ENCODE measurements around the gene KIAA1958. TPM values are rescaled to one million over a fixed set of nuclear protein-coding genes. Genes with fewer than 3 reads are reported as not detected.
"Not testable (repeated sequence)": the region's sequence is repeated elsewhere in the genome, so short reads cannot be mapped to it uniquely, and the experiment has no call there.

KIAA1958 gene
- total RNA-seq, 1 donor from 2014 or later: 1.6 TPM

DNA sequence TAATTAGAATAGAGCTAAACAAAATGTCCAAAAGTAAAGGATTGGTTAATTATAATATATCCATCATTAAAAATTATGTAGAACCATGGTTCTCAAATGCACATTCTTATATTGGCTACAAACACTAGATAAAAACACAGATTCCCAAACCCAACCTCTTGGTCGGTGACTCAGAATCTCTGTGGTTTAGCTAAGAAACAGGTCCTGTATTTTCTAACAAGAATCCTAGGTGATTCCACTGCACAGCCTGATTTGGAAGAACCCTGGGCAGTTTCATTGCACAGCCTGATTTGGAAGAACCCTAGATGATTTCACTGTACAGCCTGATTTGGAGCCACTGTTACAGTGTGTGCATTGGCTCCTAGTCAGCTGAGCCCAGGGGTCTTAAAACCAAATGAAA, 67.9 kb downstream of the KIAA1958 start:
- DNase-seq (ENCODE audit: low read depth in 2 of 2): no peak

- DNase-seq (ENCODE audit: low read depth in 2 of 2): no peak
Measured at GRCh38 chr9:112555101-112555643, 68.5 kb downstream of the KIAA1958 start.

GRCh38 chr9:112555844-112556482, 69.3 kb downstream of the KIAA1958 start:
- no peak for DNase-seq (ENCODE audit: low read depth in 2 of 2)

- DNase-seq (ENCODE audit: low read depth in 2 of 2): no peak
Measured at GRCh38 chr9:112556497-112557442, 70.1 kb downstream of the KIAA1958 start.

GRCh38 chr9:112558476-112558875, 71.8 kb downstream of the KIAA1958 start:
- no peak for DNase-seq (ENCODE audit: low read depth in 2 of 2)

DNA sequence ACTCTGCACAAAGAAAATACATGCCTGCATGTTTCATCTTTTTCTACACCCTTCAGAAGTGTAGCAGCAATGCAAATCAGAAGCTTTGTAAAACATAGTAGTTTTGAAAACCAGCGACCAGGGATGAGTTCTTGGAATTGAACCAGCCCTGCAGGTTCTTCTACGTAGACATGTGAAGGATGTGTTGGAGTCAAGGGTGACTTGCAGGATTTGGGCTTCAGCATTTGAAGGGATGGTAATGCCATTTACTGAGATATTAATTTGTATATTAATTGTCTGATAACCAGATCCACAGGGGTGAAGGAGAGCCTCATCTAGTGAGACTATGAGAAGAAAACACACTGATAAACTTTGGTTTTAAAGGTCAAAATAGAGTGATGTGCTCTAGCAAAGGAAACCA, 72.4 kb downstream of the KIAA1958 start:
- DNase-seq (ENCODE audit: low read depth in 2 of 2): no peak

- no peak for DNase-seq (ENCODE audit: low read depth in 2 of 2)
Measured at GRCh38 chr9:112559629-112560413, 73.2 kb downstream of the KIAA1958 start.

- no peak for DNase-seq (ENCODE audit: low read depth in 2 of 2)
Measured at GRCh38 chr9:112562235-112562958, 75.8 kb downstream of the KIAA1958 start.

GRCh38 chr9:112569186-112569585, 82.6 kb downstream of the KIAA1958 start:
- peak in 1 of 2 donors; percentile 6 for DNase-seq (ENCODE audit: low read depth in 2 of 2)

DNA sequence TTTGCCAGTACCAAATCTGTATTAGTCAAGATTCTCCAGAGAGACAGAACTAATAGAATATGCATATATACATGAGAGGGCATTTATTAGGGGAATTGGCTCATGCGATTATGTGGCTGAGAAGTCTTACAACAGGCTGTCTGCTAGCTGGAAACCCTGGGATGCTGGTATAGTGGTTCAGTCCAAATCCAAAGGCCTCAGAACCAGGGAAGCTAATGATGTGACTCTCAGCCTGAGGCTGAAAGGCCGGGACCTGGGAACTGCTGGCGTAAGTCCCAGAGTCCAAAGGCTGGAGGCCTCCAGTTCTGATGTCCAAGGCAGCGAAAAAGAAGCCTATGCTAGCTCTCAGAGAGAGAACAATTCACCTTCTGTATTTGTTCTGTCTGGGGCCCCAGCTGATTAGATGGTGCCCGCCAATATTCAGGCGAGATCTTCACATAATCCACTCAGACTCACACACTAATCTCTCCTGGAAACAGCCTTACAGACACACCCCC, 84.1 kb downstream of the KIAA1958 start:
- DNase-seq (ENCODE audit: low read depth in 2 of 2): no peak

DNA sequence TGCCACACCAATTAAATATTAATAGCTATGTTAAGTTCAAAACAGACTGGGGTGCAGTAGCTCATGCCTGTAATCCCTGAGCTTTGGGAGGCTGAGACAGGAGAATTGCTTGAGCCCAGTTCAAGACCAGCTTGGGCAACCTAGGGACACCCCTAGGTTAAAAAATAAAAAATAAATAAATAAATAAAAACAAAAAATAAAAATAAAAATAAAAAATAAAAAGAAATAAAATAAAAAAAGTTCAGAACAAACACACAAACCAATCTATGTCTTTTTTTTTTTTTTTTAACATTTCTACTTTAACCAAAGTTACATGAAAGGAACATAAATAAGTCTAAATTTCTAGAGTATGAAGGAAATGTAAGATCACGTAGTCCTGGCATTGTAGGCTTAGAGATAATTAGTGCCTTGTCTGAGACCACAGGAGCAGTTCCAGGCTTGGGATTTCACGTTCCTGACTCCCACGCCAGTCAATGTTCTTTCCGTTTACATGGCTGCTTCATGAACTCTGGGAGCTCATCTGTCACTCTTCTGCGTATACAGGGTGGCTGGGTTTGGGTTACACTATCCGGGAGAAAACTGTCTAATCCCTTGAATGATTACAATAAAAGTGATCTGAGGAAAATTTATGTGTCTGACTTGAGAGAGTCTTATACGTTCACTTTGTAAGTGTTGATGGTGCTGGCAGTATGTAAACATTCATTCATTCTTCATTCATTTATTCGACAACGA, 85.2 kb downstream of the KIAA1958 start:
- no peak for DNase-seq (ENCODE audit: low read depth in 2 of 2)

GRCh38 chr9:112572416-112572815, 85.8 kb downstream of the KIAA1958 start:
- no peak for DNase-seq (ENCODE audit: low read depth in 2 of 2)

GRCh38 chr9:112574008-112574407, 87.4 kb downstream of the KIAA1958 start:
- DNase-seq (ENCODE audit: low read depth in 2 of 2): no peak

DNA sequence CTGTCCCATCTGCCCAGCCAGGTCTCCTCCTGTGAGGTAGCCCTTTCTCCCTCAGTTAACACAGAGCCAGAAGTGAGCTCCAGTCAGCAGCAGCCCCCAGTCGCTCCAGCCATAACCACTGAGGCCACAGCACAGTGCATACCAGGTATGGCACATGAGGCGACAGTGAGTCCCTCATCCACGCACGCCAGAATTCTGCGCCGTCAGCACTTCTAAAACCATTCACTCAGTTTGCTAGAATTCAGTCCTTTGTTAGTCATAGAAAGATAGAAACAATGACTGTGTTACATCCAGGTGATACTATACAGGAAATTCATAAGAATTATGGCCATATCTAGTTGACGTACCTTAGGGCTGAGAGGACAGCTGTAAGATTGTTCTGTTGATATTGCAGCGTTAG, 88.5 kb downstream of the KIAA1958 start:
- DNase-seq (ENCODE audit: low read depth in 2 of 2): no peak

DNA sequence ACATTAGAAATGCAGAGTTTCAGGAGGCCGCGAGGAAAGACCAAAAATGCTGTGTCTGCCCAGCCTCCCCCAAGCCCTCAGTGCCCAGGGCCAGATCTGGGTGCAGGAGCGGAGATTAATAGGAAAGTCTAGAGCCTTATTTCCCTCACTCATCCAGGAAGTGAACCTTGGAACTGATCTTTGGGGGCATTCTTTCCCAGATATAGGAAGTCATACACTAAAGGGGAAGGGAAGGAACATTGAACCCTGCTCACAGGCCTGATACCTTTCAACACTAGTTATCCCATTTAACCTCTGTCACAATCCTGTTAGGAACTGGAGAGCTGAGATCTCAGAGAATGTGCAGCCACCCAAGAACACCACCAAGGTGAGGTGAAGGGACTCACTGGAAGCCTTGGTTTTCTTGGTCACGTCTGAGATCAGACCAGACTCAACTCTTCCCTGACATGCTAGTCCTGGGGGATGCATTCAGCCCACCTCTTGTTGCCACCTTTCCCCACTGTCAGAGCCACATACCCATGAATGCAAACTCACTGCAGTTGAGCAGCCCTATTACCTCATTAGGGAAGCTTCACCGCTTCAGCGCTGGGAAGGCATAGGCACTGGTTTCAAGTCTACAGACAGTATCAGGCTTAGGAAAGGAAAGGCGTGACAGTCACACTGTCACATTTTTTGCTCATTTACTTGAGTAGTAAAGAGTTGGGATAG, 95.0 kb downstream of the KIAA1958 start:
- DNase-seq (ENCODE audit: low read depth in 2 of 2): no peak

DNA sequence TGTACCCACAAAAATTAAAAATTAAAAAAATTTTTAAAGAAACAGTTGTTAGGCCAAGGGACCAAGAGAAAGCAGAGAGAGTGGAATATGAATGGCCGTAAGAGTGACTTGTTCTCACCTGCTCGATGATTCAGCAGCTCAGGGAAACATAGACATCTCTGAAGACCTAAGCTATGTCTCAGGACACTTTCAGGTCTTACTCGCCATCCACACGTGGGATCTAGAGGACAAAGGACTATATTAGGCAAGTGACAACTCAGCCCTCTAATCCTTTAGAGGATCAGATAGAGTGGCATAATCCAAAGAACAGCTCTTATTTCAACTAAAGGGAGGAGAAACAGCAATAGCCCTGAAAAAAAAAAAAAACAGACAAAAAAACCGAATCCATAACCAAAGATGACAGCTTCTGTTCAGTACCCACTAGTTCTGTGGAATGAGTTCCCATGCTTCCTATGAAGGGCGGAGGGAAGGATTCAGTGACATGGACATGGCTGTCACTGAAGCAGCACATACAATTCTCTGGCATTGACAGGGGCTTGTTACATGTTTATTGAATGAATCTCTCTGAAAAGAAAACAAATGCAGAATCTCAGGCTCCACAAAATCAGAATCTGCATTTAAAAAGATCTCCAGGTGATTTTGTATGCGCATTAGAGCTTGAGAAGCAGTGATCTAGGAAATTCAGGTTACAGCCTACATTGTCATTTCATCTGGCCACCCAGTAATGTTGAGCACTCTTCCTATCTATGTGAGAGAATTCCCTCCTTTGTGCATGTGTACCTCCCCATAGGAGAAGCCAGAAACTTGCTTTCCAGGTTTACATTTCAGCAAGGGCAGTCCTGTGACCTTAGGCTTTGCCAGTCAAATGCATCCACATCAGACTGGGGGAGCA, 96.0 kb downstream of the KIAA1958 start:
- no peak for DNase-seq (ENCODE audit: low read depth in 2 of 2)

- DNase-seq (ENCODE audit: low read depth in 2 of 2): no peak
Measured at GRCh38 chr9:112586599-112587155, 100.0 kb downstream of the KIAA1958 start.

- not testable (repeated sequence) for DNase-seq (ENCODE audit: low read depth in 2 of 2)
Measured at GRCh38 chr9:112591875-112592274, 105.2 kb downstream of the KIAA1958 start.

All from lung microvascular endothelial cell (primary cell).